Liver (tissue), 9 donors: ENCODE results near the gene ACTN4. TPM values are rescaled to one million over a fixed set of nuclear protein-coding genes. Genes with fewer than 3 reads are reported as not detected.

Source experiments
- DNase-seq: peaks from one replicate; pipeline ENCODE4 v3.0.0-alpha.2; 2017; ENCODE audit warnings: low spot score
- H3K27ac ChIP-seq, 2 donors: one replicate each; pipeline ENCODE4 v1.7.0; 2013; ENCODE audit warnings: inconsistent platforms in 2 of 2, low read length in 2 of 2, control low read depth in 1 of 2, low read depth in 1 of 2, mild to moderate bottlenecking in 1 of 2
- H3K27me3 ChIP-seq, 4 donors: one replicate each; pipeline versions ENCODE4 v1.6.1 to v1.7.0; 2013; ENCODE audit warnings: low read length in 3 of 4, inconsistent platforms in 1 of 4, mild to moderate bottlenecking in 1 of 4, moderate library complexity in 1 of 4; ENCODE audit not compliant: control insufficient read depth in 4 of 4, insufficient read depth in 4 of 4
- H3K36me3 ChIP-seq, 4 donors: one replicate each; pipeline versions ENCODE4 v1.6.1 to v1.7.0; 2013; ENCODE audit warnings: low read length in 3 of 4, mild to moderate bottlenecking in 3 of 4, low read depth in 1 of 4, moderate library complexity in 1 of 4; ENCODE audit not compliant: control insufficient read depth in 4 of 4, insufficient read depth in 3 of 4
- H3K4me1 ChIP-seq, 4 donors: one replicate each; pipeline versions ENCODE4 v1.6.1 to v1.7.0; 2013; ENCODE audit warnings: low read length in 3 of 4, mild to moderate bottlenecking in 3 of 4, moderate library complexity in 1 of 4; ENCODE audit not compliant: control insufficient read depth in 4 of 4, insufficient read depth in 4 of 4
- H3K4me3 ChIP-seq, 3 donors: one replicate each; pipeline versions ENCODE4 v1.6.1 to v1.7.0; 2013; ENCODE audit warnings: low read length in 3 of 3, control low read depth in 1 of 3, low read depth in 1 of 3, mild to moderate bottlenecking in 1 of 3
- H3K9ac ChIP-seq, 2 donors: one replicate each; pipeline ENCODE4 v1.7.0; 2013; ENCODE audit warnings: low read length in 2 of 2, mild to moderate bottlenecking in 2 of 2, moderate library complexity in 2 of 2, control low read depth in 1 of 2, low read depth in 1 of 2
- H3K9me3 ChIP-seq, 4 donors: one replicate each; pipeline versions ENCODE4 v1.6.1 to v1.7.0; 2013; ENCODE audit warnings: low read length in 3 of 4; ENCODE audit not compliant: control insufficient read depth in 4 of 4
- EGR1 ChIP-seq, 2 donors: IDR thresholded peaks; 2 replicates each; pipeline ENCODE4 v1.6.1; 2016 to 2018; ENCODE audit warnings: antibody characterized with exemption in 2 of 2, low read depth in 2 of 2
- FOXA2 ChIP-seq: IDR thresholded peaks from 2 replicates; pipeline ENCODE4 v1.6.1; 2016; ENCODE audit warnings: antibody characterized with exemption
- GABPA ChIP-seq, 2 donors: IDR thresholded peaks in 1 of 2; conservative IDR thresholded peaks in 1 of 2; 2 replicates each; pipeline ENCODE4 v1.6.1; 2016; ENCODE audit warnings: antibody characterized with exemption in 2 of 2, mild to moderate bottlenecking in 1 of 2, moderate library complexity in 1 of 2
- HNF4A ChIP-seq, 2 donors: conservative IDR thresholded peaks; 2 replicates each; pipeline ENCODE4 v1.6.1; 2016; ENCODE audit warnings: antibody characterized with exemption in 2 of 2, mild to moderate bottlenecking in 2 of 2
- HNF4G ChIP-seq: IDR thresholded peaks from 2 replicates; pipeline ENCODE4 v1.6.1; 2016; ENCODE audit warnings: antibody characterized with exemption
- JUND ChIP-seq, 2 donors: IDR thresholded peaks; 2 replicates each; pipeline ENCODE4 v1.6.1; 2016; ENCODE audit warnings: antibody characterized with exemption in 2 of 2
- NR2F2 ChIP-seq: IDR thresholded peaks from 2 replicates; pipeline ENCODE4 v1.6.1; 2016; ENCODE audit warnings: antibody characterized with exemption
- RAD21 ChIP-seq, 2 donors: IDR thresholded peaks; 2 replicates each; pipeline ENCODE4 v1.6.1; 2016; ENCODE audit warnings: antibody characterized with exemption in 2 of 2, mild to moderate bottlenecking in 2 of 2
- SP1 ChIP-seq: IDR thresholded peaks from 2 replicates; pipeline ENCODE4 v1.6.1; 2018; ENCODE audit warnings: antibody characterized with exemption, mild to moderate bottlenecking
- TAF1 ChIP-seq: conservative IDR thresholded peaks from 2 replicates; pipeline ENCODE4 v1.6.1; 2016; ENCODE audit warnings: antibody characterized with exemption, mild to moderate bottlenecking
- YY1 ChIP-seq: IDR thresholded peaks from 2 replicates; pipeline ENCODE4 v1.6.1; 2016; ENCODE audit warnings: antibody characterized with exemption, mild to moderate bottlenecking
- WGBS: extraction: QIAGEN DNeasy Blood & Tissue Kit; methylation state at CpG from one replicate; pipeline ENCODE4 v1.1.7; 2013; 5-methylcytosine and 5-hydroxymethylcytosine counted together
- polyA plus RNA-seq, 2 donors: library from polyadenylated mRNA; stranded (reverse) in 1 of 2; unstranded in 1 of 2; fragments of 200-250 nt in 1 of 2; fragments of >200 nt in 1 of 2; fragmentation: Nextera tagmentation in 1 of 2; extraction: Ambion mirVana in 1 of 2; gene quantifications; one replicate each; pipeline versions ENCODE4 v1.2.1 to v1.2.3, GENCODE V29; 2013 to 2015
- total RNA-seq, 2 donors: library from RNA; depleted of rRNA; stranded (reverse); fragments of >200 nt; gene quantifications; one replicate each; pipeline ENCODE4 v1.2.3, GENCODE V29; 2014
- TF ChIP-seq, protein P1 (sequence below): IDR thresholded peaks from 2 replicates; pipeline ENCODE4 v1.6.1; 2016; ENCODE audit warnings: antibody characterized with exemption, mild to moderate bottlenecking
- TF ChIP-seq, protein P2 (sequence below): IDR thresholded peaks from 2 replicates; pipeline ENCODE4 v1.6.1; 2016; ENCODE audit warnings: antibody characterized with exemption
- TF ChIP-seq, protein P3 (sequence below): fragments of 150-350 bp; IDR thresholded peaks from 2 replicates; pipeline ENCODE4 v1.5.1; 2017; ENCODE audit warnings: improper control_type of control experiment, low read depth, low read length; ENCODE audit not compliant: missing input control
- donor health status: healthy.
- donor health status: healthy.
- donor health status: healthy.
- donor health status: healthy.
- donor health status: healthy.

The ACTN4 gene
- total and polyA plus RNA-seq, 4 donors, result 35.4 to 164 (median 98.7) TPM

DNA sequence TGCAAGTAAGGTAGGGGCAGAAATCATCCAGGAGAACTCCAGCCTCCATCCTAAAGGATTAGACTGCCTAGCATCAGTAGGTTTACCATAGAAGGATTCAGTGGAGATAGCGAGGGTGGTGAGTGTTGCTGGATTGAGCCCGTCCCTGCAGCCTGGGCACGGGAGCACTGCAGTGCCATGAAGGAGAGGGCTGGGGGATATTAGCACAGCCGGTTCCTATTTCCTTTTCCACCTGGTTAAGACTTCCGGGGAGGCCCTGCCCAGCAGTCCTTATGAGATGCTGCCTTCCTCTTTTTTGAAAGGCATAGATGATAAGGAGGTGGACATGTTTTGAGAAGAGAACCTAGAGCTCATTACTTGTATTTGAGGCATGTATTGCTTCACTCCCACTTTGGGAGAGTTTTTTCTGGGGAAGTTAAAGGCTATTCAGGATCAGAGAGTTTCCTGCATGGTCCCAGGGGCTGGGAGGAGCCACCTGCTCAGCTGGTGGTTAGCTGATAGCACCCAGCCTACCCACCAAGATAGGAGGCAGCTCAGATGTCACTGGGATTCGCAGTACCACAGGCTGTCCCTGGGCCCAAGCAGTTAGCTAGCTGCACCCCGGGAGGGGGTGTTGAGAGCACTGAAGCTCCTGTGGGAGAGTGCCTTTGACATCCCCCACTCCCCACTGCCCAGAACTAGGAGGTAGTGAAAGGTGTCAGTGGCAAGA is 17.2 kb downstream of the ACTN4 start:
- peak; percentile 73 for DNase-seq
- WGBS, result 62% methylated on average over 7 of the region's 7 CpGs
- Histone ChIP-seq H3K27me3 (no peaks in the 10 kb centered on the region), H3K4me3 (no peak overlapping the region), H3K4me1 (peaks cover 23 to 64% (median 54%) of the 10 kb centered on the region in 4 donors), H3K27ac (peak overlapping the region; percentile 75 to 92), H3K9me3 (no peaks in the 10 kb centered on the region), H3K9ac (no peak overlapping the region), H3K36me3 (no peaks in the 10 kb centered on the region)
- TF ChIP-seq, protein P1, sequence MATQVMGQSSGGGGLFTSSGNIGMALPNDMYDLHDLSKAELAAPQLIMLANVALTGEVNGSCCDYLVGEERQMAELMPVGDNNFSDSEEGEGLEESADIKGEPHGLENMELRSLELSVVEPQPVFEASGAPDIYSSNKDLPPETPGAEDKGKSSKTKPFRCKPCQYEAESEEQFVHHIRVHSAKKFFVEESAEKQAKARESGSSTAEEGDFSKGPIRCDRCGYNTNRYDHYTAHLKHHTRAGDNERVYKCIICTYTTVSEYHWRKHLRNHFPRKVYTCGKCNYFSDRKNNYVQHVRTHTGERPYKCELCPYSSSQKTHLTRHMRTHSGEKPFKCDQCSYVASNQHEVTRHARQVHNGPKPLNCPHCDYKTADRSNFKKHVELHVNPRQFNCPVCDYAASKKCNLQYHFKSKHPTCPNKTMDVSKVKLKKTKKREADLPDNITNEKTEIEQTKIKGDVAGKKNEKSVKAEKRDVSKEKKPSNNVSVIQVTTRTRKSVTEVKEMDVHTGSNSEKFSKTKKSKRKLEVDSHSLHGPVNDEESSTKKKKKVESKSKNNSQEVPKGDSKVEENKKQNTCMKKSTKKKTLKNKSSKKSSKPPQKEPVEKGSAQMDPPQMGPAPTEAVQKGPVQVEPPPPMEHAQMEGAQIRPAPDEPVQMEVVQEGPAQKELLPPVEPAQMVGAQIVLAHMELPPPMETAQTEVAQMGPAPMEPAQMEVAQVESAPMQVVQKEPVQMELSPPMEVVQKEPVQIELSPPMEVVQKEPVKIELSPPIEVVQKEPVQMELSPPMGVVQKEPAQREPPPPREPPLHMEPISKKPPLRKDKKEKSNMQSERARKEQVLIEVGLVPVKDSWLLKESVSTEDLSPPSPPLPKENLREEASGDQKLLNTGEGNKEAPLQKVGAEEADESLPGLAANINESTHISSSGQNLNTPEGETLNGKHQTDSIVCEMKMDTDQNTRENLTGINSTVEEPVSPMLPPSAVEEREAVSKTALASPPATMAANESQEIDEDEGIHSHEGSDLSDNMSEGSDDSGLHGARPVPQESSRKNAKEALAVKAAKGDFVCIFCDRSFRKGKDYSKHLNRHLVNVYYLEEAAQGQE, result no peak
- TF ChIP-seq RAD21 (IDR thresholded peaks at IDR 0.05) (no peak), NR2F2 (no peak), JUND (IDR thresholded peaks at IDR 0.05) (no peak)

DNA sequence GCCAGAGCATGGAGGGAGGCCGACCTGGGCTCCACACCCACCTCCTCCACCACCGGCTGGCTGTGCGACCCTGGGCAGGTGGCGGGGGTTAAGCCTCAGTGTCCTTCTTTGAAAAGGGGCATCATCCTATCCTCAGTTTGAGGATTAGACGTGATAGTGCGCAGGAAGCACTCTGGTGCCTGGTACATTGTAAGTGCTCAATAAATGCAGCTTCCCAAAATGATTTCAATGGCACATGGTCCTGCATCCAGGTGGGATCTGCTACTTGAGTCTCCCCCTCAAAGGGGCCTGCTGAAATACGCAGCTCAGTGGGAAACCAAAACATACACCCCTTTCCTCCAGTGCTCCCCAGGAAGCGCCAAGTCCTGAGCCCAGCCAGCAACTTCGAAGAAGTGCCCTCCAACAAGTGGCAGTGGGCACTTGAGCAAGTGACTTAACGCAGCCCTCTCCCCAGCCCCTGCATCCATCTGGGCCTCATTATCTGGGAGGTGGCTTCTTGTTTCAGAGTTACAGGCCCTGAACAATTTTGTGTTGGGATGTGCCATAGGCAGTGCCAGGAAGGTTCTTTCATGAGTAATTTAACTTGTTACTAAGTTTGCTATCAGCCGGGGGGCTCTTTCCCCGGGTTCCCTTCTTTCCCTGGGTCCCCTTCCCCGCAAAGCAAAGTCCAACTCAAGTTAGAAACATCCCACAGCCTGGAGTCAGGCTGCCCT is 17.9 kb downstream of the ACTN4 start:
- TF ChIP-seq YY1 (no peak), HNF4A (conservative IDR thresholded peaks at IDR 0.05) (no peak), HNF4G (no peak), EGR1 (IDR thresholded peaks at IDR 0.05; ENCODE audit: low read depth in 2 of 2) (no peak), SP1 (no peak), GABPA (IDR thresholded peaks at IDR 0.05 in 1 of 2, conservative IDR thresholded peaks at IDR 0.05 in 1 of 2) (no peak), RAD21 (IDR thresholded peaks at IDR 0.05) (no peak), TAF1 (no peak), NR2F2 (no peak), FOXA2 (no peak)
- TF ChIP-seq, protein P1, result no peak
- TF ChIP-seq, protein P2, sequence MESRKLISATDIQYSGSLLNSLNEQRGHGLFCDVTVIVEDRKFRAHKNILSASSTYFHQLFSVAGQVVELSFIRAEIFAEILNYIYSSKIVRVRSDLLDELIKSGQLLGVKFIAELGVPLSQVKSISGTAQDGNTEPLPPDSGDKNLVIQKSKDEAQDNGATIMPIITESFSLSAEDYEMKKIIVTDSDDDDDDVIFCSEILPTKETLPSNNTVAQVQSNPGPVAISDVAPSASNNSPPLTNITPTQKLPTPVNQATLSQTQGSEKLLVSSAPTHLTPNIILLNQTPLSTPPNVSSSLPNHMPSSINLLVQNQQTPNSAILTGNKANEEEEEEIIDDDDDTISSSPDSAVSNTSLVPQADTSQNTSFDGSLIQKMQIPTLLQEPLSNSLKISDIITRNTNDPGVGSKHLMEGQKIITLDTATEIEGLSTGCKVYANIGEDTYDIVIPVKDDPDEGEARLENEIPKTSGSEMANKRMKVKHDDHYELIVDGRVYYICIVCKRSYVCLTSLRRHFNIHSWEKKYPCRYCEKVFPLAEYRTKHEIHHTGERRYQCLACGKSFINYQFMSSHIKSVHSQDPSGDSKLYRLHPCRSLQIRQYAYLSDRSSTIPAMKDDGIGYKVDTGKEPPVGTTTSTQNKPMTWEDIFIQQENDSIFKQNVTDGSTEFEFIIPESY, result no peak
- TF ChIP-seq, protein P3, sequence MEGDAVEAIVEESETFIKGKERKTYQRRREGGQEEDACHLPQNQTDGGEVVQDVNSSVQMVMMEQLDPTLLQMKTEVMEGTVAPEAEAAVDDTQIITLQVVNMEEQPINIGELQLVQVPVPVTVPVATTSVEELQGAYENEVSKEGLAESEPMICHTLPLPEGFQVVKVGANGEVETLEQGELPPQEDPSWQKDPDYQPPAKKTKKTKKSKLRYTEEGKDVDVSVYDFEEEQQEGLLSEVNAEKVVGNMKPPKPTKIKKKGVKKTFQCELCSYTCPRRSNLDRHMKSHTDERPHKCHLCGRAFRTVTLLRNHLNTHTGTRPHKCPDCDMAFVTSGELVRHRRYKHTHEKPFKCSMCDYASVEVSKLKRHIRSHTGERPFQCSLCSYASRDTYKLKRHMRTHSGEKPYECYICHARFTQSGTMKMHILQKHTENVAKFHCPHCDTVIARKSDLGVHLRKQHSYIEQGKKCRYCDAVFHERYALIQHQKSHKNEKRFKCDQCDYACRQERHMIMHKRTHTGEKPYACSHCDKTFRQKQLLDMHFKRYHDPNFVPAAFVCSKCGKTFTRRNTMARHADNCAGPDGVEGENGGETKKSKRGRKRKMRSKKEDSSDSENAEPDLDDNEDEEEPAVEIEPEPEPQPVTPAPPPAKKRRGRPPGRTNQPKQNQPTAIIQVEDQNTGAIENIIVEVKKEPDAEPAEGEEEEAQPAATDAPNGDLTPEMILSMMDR, result no peak
- 73% methylated on average over 13 of the region's 13 CpGs for WGBS
- Histone ChIP-seq H3K9ac (no peak overlapping the region), H3K4me3 (no peak overlapping the region), H3K9me3 (no peaks in the 10 kb centered on the region), H3K27me3 (no peaks in the 10 kb centered on the region), H3K27ac (peak overlapping the region; percentile 75 to 92), H3K36me3 (no peaks in the 10 kb centered on the region), H3K4me1 (peaks cover 24 to 70% (median 58%) of the 10 kb centered on the region in 4 donors)
- DNase-seq, result no peak
